ENCODE measurements around the gene NUCB2. TPM values are rescaled to one million over a fixed set of nuclear protein-coding genes. Genes with fewer than 3 reads are reported as not detected.

The NUCB2 gene
- total and polyA plus RNA-seq, 10 of the 15 experiments (the other 5 are each of a cell fraction or from before 2014, with no cell fraction given): 16.0 to 74.1 (median 52.1) TPM

DNA sequence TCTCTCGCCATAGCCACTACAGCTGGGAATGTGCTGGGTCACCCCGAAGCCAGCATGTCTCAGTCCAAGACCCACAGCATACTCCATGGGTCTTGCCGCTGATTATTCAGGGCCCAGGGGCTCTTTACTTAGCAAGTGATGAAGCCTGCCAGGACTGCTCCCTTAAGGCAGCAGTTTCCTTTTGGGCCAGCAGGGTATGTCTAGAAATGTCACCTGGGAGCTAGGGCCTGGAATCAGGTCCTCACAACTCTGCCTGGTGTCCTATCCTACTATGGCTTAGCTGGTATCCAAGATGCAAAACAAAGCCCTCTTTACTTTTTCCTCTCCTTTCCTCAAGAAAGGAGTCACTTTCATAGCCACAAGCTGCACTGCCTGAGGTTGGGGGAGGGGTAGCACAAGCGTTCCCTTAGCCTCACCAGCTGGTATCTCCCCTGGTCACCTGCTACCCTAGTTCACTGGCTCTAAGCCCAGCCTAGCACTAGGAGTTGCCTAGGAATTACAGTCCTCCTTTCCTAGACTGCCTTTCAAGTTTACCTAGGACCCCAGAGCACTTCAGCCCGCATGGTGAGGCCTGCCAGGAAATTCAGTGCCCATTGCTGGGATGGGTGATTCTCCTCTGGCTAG is 52.4 kb downstream of the NUCB2 start:
- ATAC-seq (no peak), DNase-seq (ENCODE audit: low read depth, low spot score) (no peak), FAIRE-seq (no peak)
- Histone ChIP-seq H3K79me2 (ENCODE audit: control insufficient read depth, insufficient read depth, low read length) (no peaks in the 10 kb centered on the region), H3K9me3 (replicated peaks; ENCODE audit: control insufficient read depth, insufficient read depth, low read length) (no peaks in the 10 kb centered on the region), H3K9ac (ENCODE audit: control insufficient read depth, insufficient read depth, low read length) (no peak overlapping the region), H3K27ac (ENCODE audit: control insufficient read depth, insufficient read depth) (no peak overlapping the region), H3K4me1 (ENCODE audit: control insufficient read depth, insufficient read depth, low read length) (no peaks in the 10 kb centered on the region), H2AFZ (ENCODE audit: control insufficient read depth, low read depth, low read length) (no peak overlapping the region), H3K4me2 (ENCODE audit: control insufficient read depth, insufficient read depth) (no peak overlapping the region), H4K20me1 (ENCODE audit: control insufficient read depth, insufficient read depth) (no peaks in the 10 kb centered on the region), H3K4me3 (no peak overlapping the region), H3K27me3 (replicated peaks in 1 of 2; ENCODE audit: control insufficient read depth in 2 of 2, insufficient read depth in 2 of 2, low read length in 1 of 2) (no peaks in the 10 kb centered on the region), H3K36me3 (ENCODE audit: control insufficient read depth in 2 of 2, insufficient read depth in 2 of 2, low read length in 1 of 2) (no peaks in the 10 kb centered on the region)
- ChIA-PET RAD21 (ENCODE audit: unreplicated experiment) (no interaction called here), CTCF (interaction anchor here (1.2 kb wide), 1 partner anchor 55 kb away, joined by 4 read pairs; no protein-coding TSS in a partner anchor), SMC1A (ENCODE audit: uncharacterized antibody, unreplicated experiment) (interaction anchor here (1.0 kb wide), 1 partner anchor 19 kb away, joined by 4 read pairs; no protein-coding TSS in a partner anchor), POLR2A (interaction anchor here (1.0 kb wide), 1 partner anchor 72 kb away, joined by 3 read pairs; no protein-coding TSS in a partner anchor)
- no TSS peak for BruUV-seq (replicated peaks)
- WGBS (ENCODE audit: insufficient coverage, insufficient replicate concordance, low lambda C conversion rate, missing lambda C conversion rate): 85% methylated on average over 5 of the region's 5 CpGs
- in situ Hi-C loops (cut with MboI): no loop called here
- intact Hi-C loops (cut with micrococcal nuclease; ENCODE audit: unreplicated experiment): no loop called here
- TF ChIP-seq IKZF1 (conservative IDR thresholded peaks at IDR 0.05): no peak
- no peak for TF ChIP-seq ZNF217 (IDR thresholded peaks at IDR 0.05)
- no peak for TF ChIP-seq TCF12 (IDR thresholded peaks at IDR 0.05; ENCODE audit: low read depth, low read length)
- no peak for TF ChIP-seq LARP7 (IDR thresholded peaks at IDR 0.05)
- TF ChIP-seq, protein P1, sequence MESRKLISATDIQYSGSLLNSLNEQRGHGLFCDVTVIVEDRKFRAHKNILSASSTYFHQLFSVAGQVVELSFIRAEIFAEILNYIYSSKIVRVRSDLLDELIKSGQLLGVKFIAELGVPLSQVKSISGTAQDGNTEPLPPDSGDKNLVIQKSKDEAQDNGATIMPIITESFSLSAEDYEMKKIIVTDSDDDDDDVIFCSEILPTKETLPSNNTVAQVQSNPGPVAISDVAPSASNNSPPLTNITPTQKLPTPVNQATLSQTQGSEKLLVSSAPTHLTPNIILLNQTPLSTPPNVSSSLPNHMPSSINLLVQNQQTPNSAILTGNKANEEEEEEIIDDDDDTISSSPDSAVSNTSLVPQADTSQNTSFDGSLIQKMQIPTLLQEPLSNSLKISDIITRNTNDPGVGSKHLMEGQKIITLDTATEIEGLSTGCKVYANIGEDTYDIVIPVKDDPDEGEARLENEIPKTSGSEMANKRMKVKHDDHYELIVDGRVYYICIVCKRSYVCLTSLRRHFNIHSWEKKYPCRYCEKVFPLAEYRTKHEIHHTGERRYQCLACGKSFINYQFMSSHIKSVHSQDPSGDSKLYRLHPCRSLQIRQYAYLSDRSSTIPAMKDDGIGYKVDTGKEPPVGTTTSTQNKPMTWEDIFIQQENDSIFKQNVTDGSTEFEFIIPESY (IDR thresholded peaks at IDR 0.05): no peak
- TF ChIP-seq CBFB (IDR thresholded peaks at IDR 0.05; ENCODE audit: low read depth): no peak
- TF ChIP-seq, protein P2, sequence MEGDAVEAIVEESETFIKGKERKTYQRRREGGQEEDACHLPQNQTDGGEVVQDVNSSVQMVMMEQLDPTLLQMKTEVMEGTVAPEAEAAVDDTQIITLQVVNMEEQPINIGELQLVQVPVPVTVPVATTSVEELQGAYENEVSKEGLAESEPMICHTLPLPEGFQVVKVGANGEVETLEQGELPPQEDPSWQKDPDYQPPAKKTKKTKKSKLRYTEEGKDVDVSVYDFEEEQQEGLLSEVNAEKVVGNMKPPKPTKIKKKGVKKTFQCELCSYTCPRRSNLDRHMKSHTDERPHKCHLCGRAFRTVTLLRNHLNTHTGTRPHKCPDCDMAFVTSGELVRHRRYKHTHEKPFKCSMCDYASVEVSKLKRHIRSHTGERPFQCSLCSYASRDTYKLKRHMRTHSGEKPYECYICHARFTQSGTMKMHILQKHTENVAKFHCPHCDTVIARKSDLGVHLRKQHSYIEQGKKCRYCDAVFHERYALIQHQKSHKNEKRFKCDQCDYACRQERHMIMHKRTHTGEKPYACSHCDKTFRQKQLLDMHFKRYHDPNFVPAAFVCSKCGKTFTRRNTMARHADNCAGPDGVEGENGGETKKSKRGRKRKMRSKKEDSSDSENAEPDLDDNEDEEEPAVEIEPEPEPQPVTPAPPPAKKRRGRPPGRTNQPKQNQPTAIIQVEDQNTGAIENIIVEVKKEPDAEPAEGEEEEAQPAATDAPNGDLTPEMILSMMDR (IDR thresholded peaks at IDR 0.05 in 2 of 3, conservative IDR thresholded peaks at IDR 0.05 in 1 of 3; ENCODE audit: control insufficient read depth in 2 of 3, extremely low read depth in 1 of 3, insufficient read depth in 1 of 3, low read depth in 3 of 3, low read length in 3 of 3): no peak

Data from GM12878 (cell line).